22Rv1 (cell line): ENCODE measurements around the gene NUDT1.

Source experiments
- H3K27ac ChIP-seq: fragments of 450-650 bp; 2 replicates; pipeline ENCODE4 v1.5.1; 2017
- CTCF ChIP-seq: fragments of 450-650 bp; IDR thresholded peaks from 2 replicates; pipeline ENCODE4 v1.5.1; 2017; ENCODE audit warnings: mild to moderate bottlenecking
- ZFX ChIP-seq: fragments of 450-650 bp; IDR thresholded peaks from 2 replicates; pipeline ENCODE4 v1.6.1; 2017; ENCODE audit warnings: antibody characterized with exemption, borderline replicate concordance

The NUDT1 gene

GRCh38 chr7:2272031-2272430 is 30.0 kb downstream of the NUDT1 start:
- TF ChIP-seq CTCF (no peak), ZFX (no peak)
- H3K27ac ChIP-seq, result no peak overlapping the region

DNA sequence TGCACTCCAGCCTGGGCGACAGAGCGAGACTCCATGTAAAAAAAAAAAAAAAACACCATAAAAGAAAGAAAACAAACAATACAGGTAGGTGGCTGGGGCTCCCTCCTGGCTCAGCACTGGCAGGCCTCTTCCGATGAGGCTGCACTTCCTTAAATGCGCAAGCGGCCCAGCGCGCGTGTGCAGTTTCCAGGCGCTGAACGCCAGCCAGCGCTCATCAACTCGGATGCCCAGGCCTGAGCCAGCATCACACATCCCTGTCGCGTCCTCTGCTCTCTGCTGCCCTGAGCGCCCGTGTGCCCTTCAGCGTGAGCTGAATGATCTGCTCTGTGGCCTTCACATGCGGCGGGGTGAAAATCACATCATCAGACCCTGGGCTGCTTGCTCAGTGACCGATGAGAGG is 31.8 kb downstream of the NUDT1 start:
- TF ChIP-seq CTCF (no peak), ZFX (no peak)
- no peak overlapping the region for H3K27ac ChIP-seq

DNA sequence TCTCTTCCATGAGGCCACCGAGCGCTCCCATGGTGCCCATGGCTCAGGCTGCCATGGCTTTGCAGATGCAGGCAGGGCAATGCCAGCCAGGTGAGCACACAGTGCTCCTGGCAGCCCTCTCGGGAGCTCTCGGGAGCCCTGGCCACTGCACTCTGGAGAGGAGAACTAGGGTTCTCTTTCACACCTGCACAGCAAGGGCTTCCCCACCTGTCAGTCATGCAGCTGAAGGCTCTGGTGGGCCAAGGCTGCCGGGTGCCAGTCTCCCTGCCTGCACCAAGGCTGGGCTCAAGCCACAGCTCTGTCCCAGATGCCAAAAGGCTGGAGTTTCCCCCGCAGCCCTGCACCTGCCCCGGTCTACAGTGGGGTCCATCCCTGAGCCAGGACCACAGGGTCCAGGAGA is 32.6 kb downstream of the NUDT1 start:
- TF ChIP-seq CTCF (no peak), ZFX (no peak)
- no peak overlapping the region for H3K27ac ChIP-seq

- TF ChIP-seq CTCF, result no peak
- no peak for TF ChIP-seq ZFX
Measured at GRCh38 chr7:2275101-2275500, 33.1 kb downstream of the NUDT1 start.

GRCh38 chr7:2276107-2276506 is 34.1 kb downstream of the NUDT1 start:
- H3K27ac ChIP-seq, result no peak overlapping the region
- no peak for TF ChIP-seq CTCF
- TF ChIP-seq ZFX, result no peak

More at GRCh38 chr7:2275101-2275500, 33.1 kb downstream of the NUDT1 start:
- no peak overlapping the region for H3K27ac ChIP-seq

GRCh38 chr7:2278026-2278425 is 36.0 kb downstream of the NUDT1 start:
- TF ChIP-seq ZFX (no peak), CTCF (no peak)
- H3K27ac ChIP-seq, result no peak overlapping the region

DNA sequence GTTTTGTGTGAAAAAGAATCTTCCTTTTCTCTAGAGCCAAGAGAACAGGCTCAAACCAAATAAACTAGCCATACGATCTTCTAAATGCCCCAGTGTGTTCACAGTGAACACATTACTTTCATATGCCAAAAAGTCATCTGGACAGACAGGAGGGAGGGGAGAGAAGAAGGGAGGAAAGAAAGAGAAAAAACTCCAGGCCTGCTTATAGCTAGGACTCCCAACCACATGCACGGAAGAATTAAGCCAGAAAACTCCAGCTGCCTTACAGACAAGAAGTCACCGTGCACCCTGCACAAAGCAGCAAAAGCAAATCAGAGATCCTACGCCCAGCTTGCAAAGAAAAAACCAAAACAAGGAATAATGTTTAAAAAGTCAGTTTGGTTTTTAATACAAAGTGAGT is 37.9 kb downstream of the NUDT1 start:
- TF ChIP-seq CTCF (no peak), ZFX (no peak)
- H3K27ac ChIP-seq, result no peak overlapping the region
